HG03196 (cell line): ENCODE results near the gene GREB1.
"Not testable (repeated sequence)": the region's sequence is repeated elsewhere in the genome, so short reads cannot be mapped to it uniquely, and the experiment has no call there.

ENCODE experiments used
- ATAC-seq: cut with Tn5 transposase; IDR thresholded peaks from one replicate; pipeline ENCODE4 v1.9.1; 2021; ENCODE audit not compliant: unreplicated experiment

The GREB1 gene

GRCh38 chr2:11659115-11659475 lies 125.2 kb downstream of the GREB1 start:
- ATAC-seq, result no peak

GRCh38 chr2:11659851-11660250 lies 126.0 kb downstream of the GREB1 start:
- ATAC-seq, result no peak

- not testable (repeated sequence) for ATAC-seq
These were observed 126.6 kb downstream of the GREB1 start for GRCh38 chr2:11660396-11660795.

GRCh38 chr2:11661891-11662435 lies 128.1 kb downstream of the GREB1 start:
- no peak for ATAC-seq

GRCh38 chr2:11662882-11663281 lies 129.0 kb downstream of the GREB1 start:
- no peak for ATAC-seq

GRCh38 chr2:11663427-11663826 lies 129.6 kb downstream of the GREB1 start:
- ATAC-seq, result no peak

GRCh38 chr2:11665028-11665427 lies 131.2 kb downstream of the GREB1 start:
- ATAC-seq, result no peak

- ATAC-seq, result no peak
These were observed 131.9 kb downstream of the GREB1 start for GRCh38 chr2:11665510-11666362.

GRCh38 chr2:11667194-11667593 lies 133.3 kb downstream of the GREB1 start:
- no peak for ATAC-seq

GRCh38 chr2:11667866-11668637 lies 134.2 kb downstream of the GREB1 start:
- no peak for ATAC-seq

- ATAC-seq, result no peak
These were observed 135.8 kb downstream of the GREB1 start, which contains the start of gene NTSR2 for GRCh38 chr2:11669454-11670291. NTSR2 (minus strand) TSS chr2:11670195; CDS start chr2:11670129, 66 bp downstream.

GRCh38 chr2:11672407-11672806 lies 138.6 kb downstream of the GREB1 start:
- ATAC-seq, result no peak

- no peak for ATAC-seq
These were observed 141.1 kb downstream of the GREB1 start for GRCh38 chr2:11674983-11675382.

GRCh38 chr2:11675423-11676112 lies 141.7 kb downstream of the GREB1 start:
- no peak for ATAC-seq

- ATAC-seq, result no peak
These were observed 142.8 kb downstream of the GREB1 start for GRCh38 chr2:11676640-11677039.

GRCh38 chr2:11677136-11678055 lies 143.6 kb downstream of the GREB1 start:
- ATAC-seq, result no peak

- no peak for ATAC-seq
These were observed 144.6 kb downstream of the GREB1 start for GRCh38 chr2:11678306-11678960.

GRCh38 chr2:11679016-11679415 lies 145.2 kb downstream of the GREB1 start:
- no peak for ATAC-seq
